Stimulated activated naive CD8-positive, alpha-beta T cell treated with anti-CD3 and anti-CD28 coated beads, Interleukin-15, Interleukin-2, amounts not matched to agents 100 ng/mL and 50 ng/mL, for 24 hours (primary cell): Measurements from ENCODE around the gene CHMP4B.

Experiments
- H3K27ac Mint-ChIP-seq: one replicate; pipeline ENCODE4 v1.8.0; 2021; ENCODE audit warnings: mild to moderate bottlenecking, mixed read lengths
- H3K27me3 Mint-ChIP-seq: one replicate; pipeline ENCODE4 v1.8.0; 2021; ENCODE audit warnings: mixed read lengths
- H3K36me3 Mint-ChIP-seq: one replicate; pipeline ENCODE4 v1.8.0; 2021; ENCODE audit warnings: low read depth, mixed read lengths
- H3K4me1 Mint-ChIP-seq: one replicate; pipeline ENCODE4 v1.8.0; 2021; ENCODE audit warnings: low read depth, mixed read lengths
- H3K4me3 Mint-ChIP-seq: one replicate; pipeline ENCODE4 v1.8.0; 2021; ENCODE audit warnings: mild to moderate bottlenecking, mixed read lengths
- H3K9me3 Mint-ChIP-seq: one replicate; pipeline ENCODE4 v1.8.0; 2021; ENCODE audit warnings: mixed read lengths

Gene CHMP4B

GRCh38 chr20:33866398-33867100 lies 55.4 kb downstream of the CHMP4B start:
- no peaks in the 10 kb centered on the region for H3K27me3 Mint-ChIP-seq
- H3K36me3 Mint-ChIP-seq: no peaks in the 10 kb centered on the region
- H3K4me3 Mint-ChIP-seq: no peak overlapping the region
- no peaks in the 10 kb centered on the region for H3K9me3 Mint-ChIP-seq
- no peaks in the 10 kb centered on the region for H3K4me1 Mint-ChIP-seq
- no peak overlapping the region for H3K27ac Mint-ChIP-seq

GRCh38 chr20:33868042-33868441 lies 56.9 kb downstream of the CHMP4B start:
- no peaks in the 10 kb centered on the region for H3K27me3 Mint-ChIP-seq
- H3K4me3 Mint-ChIP-seq: no peak overlapping the region
- no peaks in the 10 kb centered on the region for H3K9me3 Mint-ChIP-seq
- H3K27ac Mint-ChIP-seq: no peak overlapping the region
- no peaks in the 10 kb centered on the region for H3K36me3 Mint-ChIP-seq
- no peaks in the 10 kb centered on the region for H3K4me1 Mint-ChIP-seq

- H3K27ac Mint-ChIP-seq: no peak overlapping the region
- H3K27me3 Mint-ChIP-seq: no peaks in the 10 kb centered on the region
- H3K9me3 Mint-ChIP-seq: no peaks in the 10 kb centered on the region
- H3K36me3 Mint-ChIP-seq: no peaks in the 10 kb centered on the region
- no peaks in the 10 kb centered on the region for H3K4me1 Mint-ChIP-seq
- no peak overlapping the region for H3K4me3 Mint-ChIP-seq
Observed at GRCh38 chr20:33868595-33868994, 57.4 kb downstream of the CHMP4B start.

- Mint-ChIP-seq H3K9me3 (no peaks in the 10 kb centered on the region), H3K27me3 (no peaks in the 10 kb centered on the region), H3K4me1 (no peaks in the 10 kb centered on the region), H3K27ac (no peak overlapping the region), H3K36me3 (no peaks in the 10 kb centered on the region), H3K4me3 (no peak overlapping the region)
Observed at GRCh38 chr20:33869283-33869682, 58.1 kb downstream of the CHMP4B start.

- no peaks in the 10 kb centered on the region for H3K4me1 Mint-ChIP-seq
- no peaks in the 10 kb centered on the region for H3K9me3 Mint-ChIP-seq
- H3K4me3 Mint-ChIP-seq: no peak overlapping the region
- no peaks in the 10 kb centered on the region for H3K27me3 Mint-ChIP-seq
- no peak overlapping the region for H3K27ac Mint-ChIP-seq
- H3K36me3 Mint-ChIP-seq: no peaks in the 10 kb centered on the region
Observed at GRCh38 chr20:33871362-33871761, 60.2 kb downstream of the CHMP4B start.

- peaks cover 8% of the 10 kb centered on the region for H3K36me3 Mint-ChIP-seq
- H3K27me3 Mint-ChIP-seq: no peaks in the 10 kb centered on the region
- H3K4me1 Mint-ChIP-seq: no peaks in the 10 kb centered on the region
- H3K27ac Mint-ChIP-seq: no peak overlapping the region
- peaks cover 8% of the 10 kb centered on the region for H3K9me3 Mint-ChIP-seq
- no peak overlapping the region for H3K4me3 Mint-ChIP-seq
Observed at GRCh38 chr20:33874129-33874528, 63.0 kb downstream of the CHMP4B start.

GRCh38 chr20:33875055-33875454 lies 63.9 kb downstream of the CHMP4B start:
- Mint-ChIP-seq H3K27ac (no peak overlapping the region), H3K4me3 (no peak overlapping the region)

GRCh38 chr20:33875534-33876026 lies 64.4 kb downstream of the CHMP4B start:
- peaks cover 8% of the 10 kb centered on the region for H3K36me3 Mint-ChIP-seq
- no peaks in the 10 kb centered on the region for H3K4me1 Mint-ChIP-seq
- no peak overlapping the region for H3K4me3 Mint-ChIP-seq
- H3K27ac Mint-ChIP-seq: no peak overlapping the region
- H3K9me3 Mint-ChIP-seq: peaks cover 14% of the 10 kb centered on the region
- no peaks in the 10 kb centered on the region for H3K27me3 Mint-ChIP-seq

More at GRCh38 chr20:33875055-33875454, 63.9 kb downstream of the CHMP4B start:
- peaks cover 8% of the 10 kb centered on the region for H3K36me3 Mint-ChIP-seq
- H3K9me3 Mint-ChIP-seq: peaks cover 9% of the 10 kb centered on the region
- H3K27me3 Mint-ChIP-seq: no peaks in the 10 kb centered on the region
- H3K4me1 Mint-ChIP-seq: no peaks in the 10 kb centered on the region

- Mint-ChIP-seq H3K4me3 (no peak overlapping the region), H3K4me1 (no peaks in the 10 kb centered on the region), H3K27me3 (no peaks in the 10 kb centered on the region), H3K36me3 (peaks cover 8% of the 10 kb centered on the region), H3K9me3 (peaks cover 16% of the 10 kb centered on the region), H3K27ac (no peak overlapping the region)
Observed at GRCh38 chr20:33878583-33878982, 67.4 kb downstream of the CHMP4B start.

GRCh38 chr20:33880396-33880795 lies 69.2 kb downstream of the CHMP4B start:
- no peak overlapping the region for H3K27ac Mint-ChIP-seq
- no peak overlapping the region for H3K4me3 Mint-ChIP-seq
- no peaks in the 10 kb centered on the region for H3K4me1 Mint-ChIP-seq
- peaks cover 16% of the 10 kb centered on the region for H3K9me3 Mint-ChIP-seq
- peaks cover 8% of the 10 kb centered on the region for H3K36me3 Mint-ChIP-seq
- no peaks in the 10 kb centered on the region for H3K27me3 Mint-ChIP-seq

GRCh38 chr20:33881989-33882388 lies 70.8 kb downstream of the CHMP4B start:
- Mint-ChIP-seq H3K27me3 (no peaks in the 10 kb centered on the region), H3K9me3 (peaks cover 16% of the 10 kb centered on the region), H3K27ac (no peak overlapping the region), H3K36me3 (peaks cover 8% of the 10 kb centered on the region), H3K4me1 (no peaks in the 10 kb centered on the region), H3K4me3 (no peak overlapping the region)

- peaks cover 8% of the 10 kb centered on the region for H3K36me3 Mint-ChIP-seq
- H3K9me3 Mint-ChIP-seq: peaks cover 16% of the 10 kb centered on the region
- H3K27ac Mint-ChIP-seq: no peak overlapping the region
- H3K27me3 Mint-ChIP-seq: no peaks in the 10 kb centered on the region
- H3K4me3 Mint-ChIP-seq: no peak overlapping the region
- H3K4me1 Mint-ChIP-seq: no peaks in the 10 kb centered on the region
Observed at GRCh38 chr20:33882481-33882880, 71.3 kb downstream of the CHMP4B start.

- Mint-ChIP-seq H3K4me3 (no peak overlapping the region), H3K27ac (no peak overlapping the region), H3K36me3 (peaks cover 6% of the 10 kb centered on the region), H3K4me1 (no peaks in the 10 kb centered on the region), H3K9me3 (peaks cover 14% of the 10 kb centered on the region), H3K27me3 (no peaks in the 10 kb centered on the region)
Observed at GRCh38 chr20:33883164-33883563, 72.0 kb downstream of the CHMP4B start.

GRCh38 chr20:33884633-33885032 lies 73.5 kb downstream of the CHMP4B start:
- H3K9me3 Mint-ChIP-seq: peaks cover 8% of the 10 kb centered on the region
- H3K4me3 Mint-ChIP-seq: no peak overlapping the region
- H3K27me3 Mint-ChIP-seq: no peaks in the 10 kb centered on the region
- H3K27ac Mint-ChIP-seq: no peak overlapping the region
- H3K4me1 Mint-ChIP-seq: no peaks in the 10 kb centered on the region
- no peaks in the 10 kb centered on the region for H3K36me3 Mint-ChIP-seq

- no peaks in the 10 kb centered on the region for H3K4me1 Mint-ChIP-seq
- peaks cover 6% of the 10 kb centered on the region for H3K27me3 Mint-ChIP-seq
- H3K36me3 Mint-ChIP-seq: no peaks in the 10 kb centered on the region
- H3K9me3 Mint-ChIP-seq: peaks cover 7% of the 10 kb centered on the region
- H3K27ac Mint-ChIP-seq: no peak overlapping the region
- H3K4me3 Mint-ChIP-seq: no peak overlapping the region
Observed at GRCh38 chr20:33889312-33889711, 78.2 kb downstream of the CHMP4B start.

- Mint-ChIP-seq H3K4me3 (no peak overlapping the region), H3K9me3 (peaks cover 7% of the 10 kb centered on the region), H3K27ac (no peak overlapping the region), H3K27me3 (peaks cover 12% of the 10 kb centered on the region), H3K4me1 (no peaks in the 10 kb centered on the region), H3K36me3 (no peaks in the 10 kb centered on the region)
Observed at GRCh38 chr20:33890557-33890956, 79.4 kb downstream of the CHMP4B start.
